Suppressor macrophage (primary cell): ENCODE results near the gene DOK1.

Source experiments
- DNase-seq, 4 experiments: peaks; one replicate each; pipeline ENCODE4 v3.0.0-alpha.2; 2020 to 2022

Gene DOK1

GRCh38 chr2:74525717-74526648 lies 28.5 kb upstream of the DOK1 start, which contains the start of gene DQX1:
Gene DQX1, minus strand, starts transcription at chr2:74526231. Its CDS starts 502 bp downstream, at chr2:74525729.
- peak; percentile 37 to 74 (median 66) for DNase-seq

- no peak for DNase-seq
Observed at GRCh38 chr2:74526649-74527230, 27.8 kb upstream of the DOK1 start.

GRCh38 chr2:74527741-74528140 lies 26.8 kb upstream of the DOK1 start:
- no peak for DNase-seq

- DNase-seq, result no peak
Observed at GRCh38 chr2:74528600-74529356, 25.7 kb upstream of the DOK1 start.

GRCh38 chr2:74529357-74530238 lies 24.9 kb upstream of the DOK1 start, which contains the start of the genes AUP1 and HTRA2:
Gene AUP1, minus strand, starts transcription at chr2:74529706. Its CDS starts 77 bp downstream, at chr2:74529629.
Gene HTRA2, plus strand, starts transcription at chr2:74529933. Its CDS starts 74 bp downstream, at chr2:74530007.
- DNase-seq, result peak; percentile 99 to 100 (median 100)

GRCh38 chr2:74530239-74531187 lies 24.0 kb upstream of the DOK1 start:
- peak; percentile 51 to 68 (median 64) for DNase-seq

- DNase-seq, result no peak
Observed at GRCh38 chr2:74531666-74532065, 22.9 kb upstream of the DOK1 start.

GRCh38 chr2:74532222-74532621 lies 22.3 kb upstream of the DOK1 start:
- DNase-seq, result peak in 3 of 4 experiments; percentile 31 to 69 (median 63)

GRCh38 chr2:74533464-74533863 lies 21.1 kb upstream of the DOK1 start:
- no peak for DNase-seq

GRCh38 chr2:74534411-74534810 lies 20.1 kb upstream of the DOK1 start:
- no peak for DNase-seq

GRCh38 chr2:74535440-74535965 lies 19.0 kb upstream of the DOK1 start:
- DNase-seq, result no peak

- no peak for DNase-seq
Observed at GRCh38 chr2:74536166-74536950, 18.2 kb upstream of the DOK1 start.

GRCh38 chr2:74537140-74537539 lies 17.4 kb upstream of the DOK1 start:
- no peak for DNase-seq

- no peak for DNase-seq
Observed at GRCh38 chr2:74538881-74539339, 15.6 kb upstream of the DOK1 start.

GRCh38 chr2:74540291-74540690 lies 14.2 kb upstream of the DOK1 start:
- no peak for DNase-seq

GRCh38 chr2:74542978-74543377 lies 11.5 kb upstream of the DOK1 start:
- DNase-seq, result no peak

GRCh38 chr2:74544634-74545033 lies 9.9 kb upstream of the DOK1 start:
- no peak for DNase-seq

- no peak for DNase-seq
Observed at GRCh38 chr2:74546004-74546403, 8.5 kb upstream of the DOK1 start.

- DNase-seq, result no peak
Observed at GRCh38 chr2:74548285-74548899, 6.1 kb upstream of the DOK1 start.
